Activated CD4-positive, alpha-beta T cell treated with anti-CD3 and anti-CD28 coated beads, Interleukin-2, Interleukin-4, amounts not matched to agents 100 ng/mL and 50 ng/mL, durations not matched to agents 16 hours and 8 hours (primary cell): ENCODE data around the gene INO80.
"Not testable (repeated sequence)": the region's sequence is repeated elsewhere in the genome, so short reads cannot be mapped to it uniquely, and the experiment has no call there.

Source experiments
- DNase-seq: peaks from one replicate; pipeline ENCODE4 v3.0.0-alpha.2; 2020; ENCODE audit warnings: low spot score

The INO80 gene

DNA sequence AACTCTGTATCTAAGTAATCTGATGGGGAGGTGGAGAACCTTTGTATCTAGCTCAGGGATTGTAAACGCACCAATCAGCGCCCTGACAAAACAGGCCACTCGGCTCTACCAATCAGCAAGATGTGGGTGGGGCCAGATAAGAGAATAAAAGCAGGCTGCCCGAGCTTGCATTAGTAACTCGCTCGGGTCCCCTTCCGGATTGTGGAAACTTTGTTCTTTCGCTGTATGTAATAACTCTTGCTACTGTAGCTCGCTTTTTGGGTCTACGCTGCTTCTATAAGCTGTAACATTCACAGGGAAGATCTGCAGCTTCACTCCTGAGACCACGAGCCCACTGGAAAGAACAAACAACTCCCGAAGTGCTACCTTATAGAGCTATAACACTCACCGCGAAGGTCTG, 153.8 kb downstream of the INO80 start:
- not testable (repeated sequence) for DNase-seq

DNA sequence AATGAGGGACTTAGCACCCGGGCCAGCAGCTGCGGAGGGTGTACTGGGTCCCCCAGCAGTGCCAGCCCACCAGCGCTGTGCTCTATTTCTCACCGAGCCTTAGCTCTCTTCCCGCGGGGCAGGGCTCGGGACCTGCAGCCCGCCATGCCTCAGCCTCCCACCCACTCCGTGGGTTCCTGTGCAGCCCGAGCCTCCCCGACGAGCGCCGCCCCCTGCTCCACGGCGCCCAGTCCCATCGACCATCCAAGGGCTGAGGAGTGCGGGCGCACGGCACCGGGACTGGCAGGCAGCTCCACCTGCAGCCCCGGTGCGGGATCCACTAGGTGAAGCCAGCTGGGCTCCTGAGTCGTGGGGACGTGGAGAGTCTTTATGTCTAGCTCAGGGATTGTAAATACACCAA, 154.3 kb downstream of the INO80 start:
- not testable (repeated sequence) for DNase-seq

DNA sequence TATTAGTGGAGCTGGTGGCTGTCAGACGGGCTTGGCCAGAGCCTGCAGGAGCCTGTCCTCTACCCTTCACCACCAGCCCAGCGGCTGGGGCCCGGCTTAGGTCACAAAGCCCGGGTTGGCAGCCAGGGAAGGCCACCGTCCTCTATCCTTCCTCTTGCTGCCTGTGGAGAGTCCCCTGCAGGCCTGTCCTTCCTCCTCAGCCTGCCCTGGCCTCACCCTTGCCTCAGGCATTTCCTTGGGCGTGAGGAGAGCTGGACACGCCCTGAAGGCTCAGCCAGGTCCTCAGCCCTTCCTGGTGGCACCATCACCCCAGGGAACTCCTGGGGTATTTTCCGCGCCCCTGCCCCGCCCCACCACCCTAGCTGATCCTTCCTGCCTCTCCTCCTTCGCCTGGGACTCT, 155.2 kb downstream of the INO80 start:
- DNase-seq: no peak

DNA sequence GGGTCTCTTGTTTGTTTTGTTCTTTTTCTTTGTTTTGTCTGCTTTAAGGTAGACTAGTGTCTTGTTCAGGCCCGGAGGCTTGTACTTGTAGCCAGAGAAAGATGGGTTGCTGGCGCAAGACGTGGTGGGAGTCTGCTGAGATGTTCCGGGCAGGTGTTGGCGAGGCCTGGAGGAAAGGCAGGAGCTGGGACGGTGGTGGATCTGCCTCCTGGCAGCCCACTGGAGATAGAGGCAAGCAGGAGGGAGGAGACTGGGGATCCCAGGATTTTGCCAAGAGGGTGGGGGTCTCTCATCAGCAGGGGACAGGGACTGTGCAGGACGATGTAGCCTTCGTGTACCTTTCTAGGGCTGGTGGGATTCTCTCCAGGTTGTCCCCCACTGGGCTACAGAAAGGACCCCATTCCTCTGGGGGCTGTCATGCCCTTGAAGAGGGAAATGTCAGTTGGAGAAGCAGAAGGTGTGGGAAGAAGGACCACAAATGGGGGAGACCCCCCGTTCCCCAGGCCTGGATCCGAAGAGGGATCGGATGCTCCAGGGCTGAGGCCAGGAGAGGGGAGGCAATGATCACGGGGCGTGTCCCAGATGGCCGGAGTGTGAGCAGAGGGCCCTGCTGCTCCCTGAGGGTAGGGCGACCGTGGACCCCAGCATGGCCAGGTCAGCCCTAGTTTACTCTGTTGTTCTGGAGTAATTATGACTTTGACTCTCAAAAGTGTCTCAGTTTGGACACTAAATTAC, 155.8 kb downstream of the INO80 start:
- no peak for DNase-seq

DNA sequence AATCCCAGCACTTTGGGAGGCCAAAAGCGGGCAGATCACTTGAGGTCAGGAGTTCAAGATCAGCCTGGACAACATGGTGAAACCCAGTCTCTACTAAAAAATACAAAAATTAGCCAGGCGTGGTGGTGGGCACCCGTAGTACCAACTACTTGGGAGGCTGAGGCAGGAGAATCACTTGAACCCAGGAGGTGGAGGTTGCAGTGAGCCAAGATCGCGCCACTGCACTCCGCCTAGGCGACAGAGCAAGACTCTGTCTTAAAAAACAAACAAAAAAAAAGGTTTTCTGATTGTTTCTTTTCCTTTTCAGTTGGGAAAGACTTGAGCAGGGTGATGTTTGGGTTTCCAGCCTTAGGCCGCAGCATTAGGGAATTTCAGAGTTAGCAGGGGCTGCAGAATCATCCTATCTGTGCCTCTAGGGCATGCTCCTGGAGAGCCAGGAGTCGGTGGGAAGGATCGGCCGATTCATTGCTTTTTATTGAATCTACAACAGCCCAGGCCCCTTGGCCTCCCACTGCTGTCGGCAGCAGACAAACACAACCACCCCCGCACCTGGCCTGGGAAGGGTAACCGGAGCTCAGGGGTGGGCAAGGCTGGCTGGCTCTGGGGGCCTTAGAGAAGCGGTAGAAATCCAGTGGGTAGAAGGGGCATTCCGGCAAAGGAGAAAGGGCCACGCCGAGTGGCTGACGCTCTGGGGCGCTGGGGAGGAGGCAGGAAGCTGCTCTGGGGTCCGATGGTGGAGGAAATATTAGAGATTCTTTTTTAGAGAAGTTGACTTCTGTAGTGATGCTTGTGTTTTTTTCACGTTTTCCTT, 156.5 kb downstream of the INO80 start:
- DNase-seq: no peak

DNA sequence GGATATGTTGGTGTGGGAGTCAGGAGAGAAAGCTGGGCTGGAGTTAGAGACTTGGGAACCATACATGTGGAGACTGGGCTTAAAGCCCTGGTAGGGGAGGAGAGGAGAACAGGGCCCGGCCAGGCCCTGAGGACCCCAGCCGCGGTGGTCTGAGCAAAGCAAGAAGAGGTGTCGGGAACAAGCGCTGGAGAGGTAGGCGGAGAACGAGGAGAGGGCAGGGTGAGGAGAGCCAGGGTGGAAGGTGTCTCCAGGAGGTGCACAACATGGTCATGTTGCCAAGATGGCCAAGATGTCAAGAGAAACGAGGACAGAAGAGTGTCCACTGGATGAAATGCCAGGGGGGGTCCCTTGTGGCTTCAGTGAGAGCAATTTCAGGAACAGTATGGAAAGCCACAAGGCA, 157.4 kb downstream of the INO80 start:
- no peak for DNase-seq

DNA sequence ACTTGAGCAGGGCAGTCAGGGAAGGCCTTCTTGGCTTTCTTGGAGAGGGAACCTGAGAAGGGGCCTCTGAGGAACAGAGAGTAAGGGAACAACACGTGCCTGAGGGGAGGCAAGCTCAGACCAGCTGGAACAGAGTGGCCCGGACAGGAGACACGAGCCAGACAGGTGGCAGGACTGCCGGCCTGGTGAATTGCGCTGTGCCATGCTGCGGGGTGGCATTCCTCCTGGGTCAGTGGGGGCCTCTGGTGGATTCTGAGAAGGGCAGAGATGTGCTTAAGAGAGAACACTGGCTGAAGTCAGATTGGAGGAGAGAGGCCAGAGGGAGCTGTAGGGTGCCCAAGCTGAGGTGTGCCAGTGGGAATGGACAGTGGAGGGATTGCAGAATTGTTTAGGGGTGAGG, 157.9 kb downstream of the INO80 start:
- no peak for DNase-seq

DNA sequence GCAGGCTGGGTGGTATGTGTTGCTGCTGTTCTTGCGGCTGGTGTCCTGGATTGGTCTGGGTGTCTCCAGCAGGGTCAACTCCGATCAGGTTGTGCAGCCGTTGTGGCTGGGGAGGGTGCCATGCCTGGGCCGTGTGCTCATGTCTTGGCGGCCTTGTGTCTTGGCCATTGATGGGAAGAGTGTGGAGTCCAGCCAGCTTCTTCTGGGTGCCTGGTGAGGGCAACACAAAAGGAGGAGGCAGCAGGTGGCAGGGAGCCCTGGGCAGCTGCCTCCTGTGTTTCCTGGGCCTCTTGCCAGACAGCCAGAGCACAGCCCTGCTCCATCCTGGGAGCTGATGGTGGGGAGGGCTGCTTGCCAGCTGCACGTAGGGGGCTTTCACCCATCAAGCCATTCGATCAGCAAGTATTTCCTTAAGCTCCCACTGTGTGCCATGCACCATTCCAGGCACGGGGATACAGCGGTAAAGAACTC, 158.5 kb downstream of the INO80 start:
- DNase-seq: no peak

DNA sequence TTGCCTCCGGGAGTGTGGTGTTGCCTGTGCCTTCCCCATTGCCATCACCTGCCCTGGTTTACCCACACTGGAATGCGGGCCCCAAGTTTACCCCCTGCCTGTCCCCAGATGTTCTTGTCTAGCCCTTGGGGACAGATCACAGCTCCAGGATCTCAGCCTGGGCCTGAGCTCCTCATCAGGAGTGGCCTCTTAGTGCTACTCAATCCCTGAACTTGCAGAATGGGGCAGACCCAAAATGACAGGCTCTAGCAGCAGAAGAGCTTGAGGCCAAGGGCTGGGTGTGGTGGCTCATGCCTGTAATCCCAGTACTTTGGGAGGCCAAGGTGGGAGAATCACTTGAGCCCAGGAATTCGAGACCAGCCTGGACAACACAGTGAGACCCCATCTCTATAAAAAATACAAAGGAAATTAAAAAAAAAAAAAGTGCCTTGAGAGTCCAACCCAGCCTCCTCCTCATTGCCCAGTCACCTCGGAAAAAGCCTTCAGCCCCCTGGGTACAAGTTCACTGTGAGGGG, 159.0 kb downstream of the INO80 start:
- no peak for DNase-seq

DNA sequence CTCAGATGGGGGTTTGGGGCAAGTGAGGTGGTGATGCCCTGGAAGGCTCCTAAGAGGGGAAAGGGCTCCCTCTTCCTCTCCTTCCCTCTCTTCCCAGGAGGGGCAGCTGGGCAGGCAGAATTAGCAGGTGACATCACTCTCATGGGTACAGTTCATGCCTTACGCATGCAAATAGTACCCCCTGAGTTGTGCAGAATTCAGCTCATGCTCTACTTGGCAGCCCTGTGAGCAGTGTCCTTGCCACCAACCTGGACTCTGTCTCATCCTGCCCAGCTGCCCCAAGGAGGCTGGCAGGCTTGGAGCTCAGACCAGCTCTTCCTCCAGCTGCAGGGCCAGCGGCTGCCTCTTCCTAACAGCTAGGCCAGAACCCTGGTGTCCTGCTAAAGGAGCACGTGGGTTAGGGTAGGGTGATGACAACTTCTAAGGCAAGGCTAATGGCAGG, 159.5 kb downstream of the INO80 start:
- no peak for DNase-seq

DNA sequence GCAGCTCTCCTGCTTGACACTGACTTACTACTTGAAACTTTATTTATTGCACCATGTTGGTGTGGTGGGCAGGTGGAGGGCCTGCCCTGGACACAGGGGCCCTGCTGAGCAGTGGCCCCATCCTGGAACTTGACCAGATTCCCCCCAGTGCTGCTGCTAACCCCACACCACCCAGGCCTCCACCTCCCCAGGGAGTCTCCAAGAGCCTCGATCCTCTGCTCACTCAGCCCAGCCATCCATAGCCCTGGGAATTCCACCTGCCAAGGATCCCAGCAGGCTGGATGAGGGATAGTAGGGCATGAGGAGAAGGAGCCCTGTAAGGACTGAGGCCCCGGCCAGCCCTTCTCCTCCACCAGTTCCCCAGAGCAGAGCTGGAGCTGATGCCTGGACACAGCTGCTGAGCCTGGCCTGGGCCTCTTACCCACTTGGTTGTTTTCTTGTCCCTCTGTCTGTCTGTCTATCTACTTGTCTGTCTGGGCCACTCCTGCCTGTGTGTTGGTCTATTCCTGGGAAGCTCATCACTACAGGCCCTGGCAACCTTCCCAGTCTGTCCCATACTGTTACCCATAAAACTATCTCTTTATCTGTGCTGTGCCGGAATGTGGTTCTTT, 160.0 kb downstream of the INO80 start:
- no peak for DNase-seq

DNA sequence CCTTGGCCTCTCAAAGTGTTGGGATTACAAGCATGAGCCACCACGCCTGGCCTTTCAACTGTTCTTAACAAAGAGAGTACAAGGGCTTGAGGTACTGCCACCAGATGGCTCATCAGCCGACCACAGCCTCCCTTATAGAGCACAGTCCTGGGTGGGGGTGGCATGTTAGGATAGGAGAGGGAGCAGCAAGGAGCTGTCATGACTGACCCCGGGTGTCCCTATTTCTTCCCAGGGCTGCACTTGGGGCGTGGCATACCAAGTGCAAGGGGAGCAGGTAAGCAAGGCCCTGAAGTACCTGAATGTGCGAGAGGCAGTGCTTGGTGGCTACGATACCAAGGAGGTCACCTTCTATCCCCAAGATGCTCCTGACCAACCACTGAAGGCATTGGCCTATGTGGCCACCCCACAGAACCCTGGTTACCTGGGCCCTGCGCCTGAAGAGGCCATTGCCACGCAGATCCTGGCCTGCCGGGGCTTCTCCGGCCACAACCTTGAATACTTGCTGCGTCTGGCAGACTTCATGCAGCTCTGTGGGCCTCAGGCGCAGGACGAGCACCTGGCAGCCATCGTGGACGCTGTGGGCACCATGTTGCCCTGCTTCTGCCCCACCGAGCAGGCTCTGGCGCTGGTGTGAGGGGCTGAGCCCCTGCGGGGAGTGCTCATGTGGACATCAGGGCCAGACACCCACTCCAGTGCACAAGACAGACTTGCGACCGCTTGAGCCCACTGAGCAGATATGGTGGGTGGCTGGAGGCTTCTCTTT, 160.8 kb downstream of the INO80 start:
- DNase-seq: no peak

DNA sequence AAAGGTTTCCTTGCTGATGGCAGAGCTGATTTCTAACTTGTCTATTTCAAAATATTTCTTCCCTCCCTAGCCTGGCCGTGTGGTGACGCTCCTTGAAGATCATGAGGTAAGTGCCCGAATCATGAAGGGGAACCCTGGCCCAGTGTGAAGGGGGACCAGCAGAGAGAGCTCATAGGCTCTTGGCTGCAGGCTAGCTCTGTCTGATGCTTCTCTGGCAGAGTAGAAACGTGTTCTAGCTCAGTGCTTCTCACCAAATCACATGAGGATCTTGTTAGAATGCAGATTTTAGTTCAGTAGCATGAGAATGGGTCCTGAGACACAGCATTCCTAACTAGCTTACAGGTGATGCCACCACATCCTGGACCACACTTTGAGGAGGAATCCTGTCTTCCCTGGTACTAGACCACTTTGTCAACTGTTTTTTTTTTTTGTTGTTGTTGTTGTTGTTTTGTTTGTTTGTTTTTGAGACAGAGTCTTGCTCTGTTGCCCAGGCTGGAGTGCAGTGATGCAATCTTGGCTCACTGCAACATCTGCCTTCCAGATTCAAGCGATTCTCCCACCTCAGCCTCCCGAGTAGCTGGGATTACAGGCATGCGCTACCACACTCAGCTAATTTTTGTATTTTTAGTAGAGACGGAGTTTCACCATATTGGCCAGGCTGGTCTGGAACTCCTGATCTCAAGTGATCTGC, 161.8 kb downstream of the INO80 start:
- DNase-seq: not testable (repeated sequence)

DNA sequence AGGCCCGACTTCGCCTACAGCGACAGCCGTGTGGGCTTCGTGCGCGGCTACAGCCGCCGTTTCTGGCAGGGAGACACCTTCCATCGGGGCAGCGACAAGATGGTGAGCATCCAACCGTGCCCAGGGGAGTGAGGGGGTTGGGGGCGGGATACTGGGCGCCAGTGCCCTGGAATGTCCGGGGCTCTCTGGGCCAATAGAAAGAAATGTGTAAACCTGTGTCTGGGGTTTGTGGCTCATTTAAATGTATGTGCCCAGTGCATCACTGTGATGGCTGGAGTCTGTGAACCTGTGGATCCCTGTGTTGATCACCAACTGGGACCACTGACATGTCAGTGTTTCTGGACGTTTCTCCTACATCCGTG, 162.4 kb downstream of the INO80 start:
- no peak for DNase-seq

DNA sequence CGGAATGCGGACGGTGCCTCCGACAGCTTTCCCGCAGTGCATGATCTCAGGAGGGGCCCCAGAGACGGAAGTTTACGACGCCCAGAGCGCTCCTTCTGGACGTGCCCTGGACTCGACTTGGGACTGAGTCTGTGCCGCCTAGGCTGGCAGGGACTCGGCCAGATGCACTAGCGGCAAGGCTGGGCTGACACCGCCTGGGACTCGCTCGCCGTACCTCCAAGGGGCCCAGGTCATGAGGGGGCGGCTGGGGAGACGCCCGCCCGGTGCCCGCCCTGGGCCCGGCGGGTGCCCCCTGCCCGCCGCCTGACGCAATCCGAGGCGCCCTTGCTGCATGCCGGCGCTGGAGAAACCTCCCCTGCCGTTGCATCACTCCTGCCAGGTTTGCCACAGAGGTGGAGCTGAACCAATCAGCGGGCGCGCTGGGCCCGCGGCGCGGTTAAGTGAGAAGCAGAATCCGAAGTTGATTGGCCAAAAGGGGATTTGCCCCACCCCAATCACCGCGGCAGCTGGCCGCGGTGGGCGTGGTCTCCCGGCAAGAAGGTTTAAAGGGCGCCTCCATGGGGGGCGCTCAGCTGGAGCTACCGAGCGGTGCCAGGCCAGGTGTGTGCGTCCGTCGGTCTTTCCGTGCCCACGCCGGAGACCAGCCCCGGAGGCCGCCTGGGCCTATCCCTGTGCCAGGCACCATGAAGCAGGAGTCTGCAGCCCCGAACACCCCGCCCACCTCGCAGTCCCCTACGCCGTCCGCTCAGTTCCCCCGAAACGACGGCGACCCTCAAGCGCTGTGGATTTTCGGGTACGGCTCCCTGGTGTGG, 163.0 kb downstream of the INO80 start, which contains the start of gene CHAC1:
TSS of gene CHAC1 (plus strand) at position 571 of the 812 bp plus-strand sequence. CDS start at position 684, 113 bp downstream.
- peak; percentile 99 for DNase-seq

DNA sequence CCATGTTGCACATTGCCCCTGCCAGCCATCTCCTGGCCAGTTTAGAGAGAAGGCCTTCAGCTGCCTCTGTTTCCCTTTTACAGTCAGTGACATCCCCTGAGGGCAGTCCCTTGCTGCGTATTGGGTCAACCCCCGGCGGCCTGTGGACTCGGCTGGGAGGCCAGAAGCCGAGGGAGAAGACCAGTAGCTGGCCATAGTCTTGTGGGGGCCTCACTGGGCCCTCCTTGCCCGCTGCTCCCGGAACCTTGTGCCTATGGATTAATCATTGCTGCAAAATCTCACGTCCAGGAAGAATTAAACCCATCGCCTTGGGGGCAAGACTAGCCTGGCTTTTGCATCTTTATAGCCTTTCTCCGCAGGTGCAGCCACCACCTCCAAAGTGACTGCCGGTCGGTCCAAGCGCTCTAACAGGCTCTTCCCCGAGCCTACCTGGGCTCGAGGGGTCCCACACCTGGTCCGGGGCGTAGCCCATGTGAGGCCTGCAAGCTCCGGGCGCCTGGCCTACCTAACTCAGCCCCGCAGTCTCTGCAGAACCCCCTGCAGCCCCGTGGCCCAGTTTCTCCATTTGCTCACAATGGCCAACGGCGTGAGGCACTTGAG, 163.7 kb downstream of the INO80 start:
- no peak for DNase-seq

DNA sequence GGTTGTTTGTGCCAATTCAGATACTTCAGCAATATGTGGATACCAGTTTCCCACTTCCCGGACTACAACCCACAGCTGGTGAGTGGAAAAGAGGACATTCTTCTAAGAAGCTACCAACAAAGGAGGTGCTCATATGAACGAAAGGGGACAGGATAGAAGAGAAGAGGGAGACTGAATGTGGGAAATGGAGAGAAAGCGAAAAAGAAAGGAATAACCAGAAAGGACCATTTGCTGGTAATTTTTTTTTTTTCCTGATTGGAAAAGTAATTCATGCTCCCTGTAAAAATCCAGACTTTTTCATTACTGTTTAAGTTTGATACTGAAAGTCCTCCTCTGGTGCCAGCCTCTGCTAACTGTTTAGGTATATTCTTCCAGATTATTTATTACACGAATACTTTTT, 164.3 kb downstream of the INO80 start:
- no peak for DNase-seq

DNA sequence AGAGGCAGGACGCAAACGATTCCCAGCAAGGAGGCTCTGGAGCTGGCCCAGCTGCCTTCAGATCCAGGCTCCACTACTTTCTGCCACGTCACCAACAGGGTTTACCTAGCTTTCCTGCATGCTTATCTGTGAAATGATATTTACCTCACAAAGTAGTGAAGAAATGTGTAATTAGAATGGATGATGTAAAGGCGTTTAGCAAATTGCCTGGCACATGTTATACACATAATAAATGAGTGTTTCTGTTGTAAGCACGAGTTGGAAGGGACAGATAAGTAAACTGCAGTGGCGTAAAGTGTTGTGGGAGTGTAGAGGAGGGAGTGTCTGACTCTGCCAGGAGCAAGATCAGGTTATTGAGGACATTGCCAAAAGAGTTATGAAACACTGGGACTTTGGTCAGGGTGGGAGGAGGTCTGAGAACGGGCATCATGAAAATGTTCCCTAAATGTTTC, 166.3 kb downstream of the INO80 start:
- no peak for DNase-seq

DNA sequence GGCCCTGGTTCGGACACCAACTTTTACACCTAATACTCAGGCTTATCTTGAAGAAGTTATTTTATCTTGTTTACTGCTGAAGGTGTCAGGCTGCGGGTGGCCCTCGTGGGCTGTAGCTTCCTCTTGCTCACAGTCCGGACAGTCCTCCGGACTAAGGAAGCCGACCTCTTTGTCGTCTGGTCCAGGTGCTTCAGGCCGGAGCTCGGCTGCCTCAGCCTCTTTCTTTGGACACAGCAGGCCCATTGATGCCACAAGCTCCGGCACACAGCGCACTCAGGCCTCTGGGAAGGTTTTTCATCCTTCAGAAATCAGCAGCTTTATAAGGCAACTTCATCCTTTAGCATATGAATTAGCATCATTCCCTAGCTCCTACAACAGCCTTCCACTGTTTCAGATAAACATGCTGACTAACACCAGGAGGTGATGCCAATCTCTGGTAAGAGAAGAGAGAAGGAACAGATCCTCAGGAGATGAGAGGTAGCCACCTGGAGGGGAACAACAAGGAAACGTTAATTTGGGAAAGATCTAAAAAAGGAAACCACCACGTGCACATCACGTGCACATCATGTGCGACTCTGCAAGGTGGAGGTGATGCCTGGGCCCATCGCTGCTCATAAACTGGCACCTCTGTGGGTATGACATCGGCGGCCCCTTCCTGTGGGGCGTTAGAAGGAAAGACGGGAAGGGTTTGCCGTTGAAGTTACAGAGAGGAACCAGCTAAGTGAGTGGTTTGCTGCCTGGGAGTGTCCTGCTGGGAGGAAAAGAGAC, 167.2 kb downstream of the INO80 start:
- DNase-seq: no peak
